Right lobe of liver (tissue), 4 donors: Measurements from ENCODE around the gene POLR1F.

Source experiments
- POLR2A ChIP-seq: fragments of 450-650 bp; IDR thresholded peaks from one replicate; pipeline ENCODE4 v1.6.1; 2017; ENCODE audit warnings: antibody characterized with exemption, mild to moderate bottlenecking
- TF ChIP-seq, protein P1 (sequence below), 4 donors: fragments of 200-600 bp in 3 of 4; fragments of 450-650 bp in 1 of 4; IDR thresholded peaks; one replicate each; pipeline versions ENCODE4 v1.5.1 to v1.8.0; 2016 to 2022; ENCODE audit warnings: antibody characterized with exemption in 4 of 4, mild to moderate bottlenecking in 2 of 4
- donor health status: DM: no; HTN: no; CAD: no.
- donor health status: DM: no; HTN: no; CAD: no.
- donor health status: DM: no; HTN: yes; CAD: no.

DNA sequence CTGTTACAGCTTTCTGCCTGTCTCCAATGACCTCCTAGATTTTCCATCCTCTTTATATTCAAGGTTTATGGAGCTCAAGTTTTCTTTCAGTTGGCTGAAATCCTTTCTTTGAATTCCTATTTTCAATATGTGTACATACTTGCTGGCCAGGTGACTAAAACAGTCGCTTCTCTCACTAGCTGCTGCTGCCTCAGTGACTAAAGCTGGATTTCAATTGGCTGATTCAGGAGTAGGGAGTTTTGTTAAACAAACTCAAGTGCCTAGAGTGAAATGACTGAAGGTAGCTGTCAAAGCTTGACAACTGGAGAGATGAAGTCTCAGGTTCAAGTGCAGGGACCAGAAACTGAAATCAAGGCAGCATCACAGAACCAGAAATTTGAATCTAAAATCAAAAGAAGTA is 6.7 kb upstream of the POLR1F start:
- TF ChIP-seq POLR2A: no peak
- TF ChIP-seq, protein P1, sequence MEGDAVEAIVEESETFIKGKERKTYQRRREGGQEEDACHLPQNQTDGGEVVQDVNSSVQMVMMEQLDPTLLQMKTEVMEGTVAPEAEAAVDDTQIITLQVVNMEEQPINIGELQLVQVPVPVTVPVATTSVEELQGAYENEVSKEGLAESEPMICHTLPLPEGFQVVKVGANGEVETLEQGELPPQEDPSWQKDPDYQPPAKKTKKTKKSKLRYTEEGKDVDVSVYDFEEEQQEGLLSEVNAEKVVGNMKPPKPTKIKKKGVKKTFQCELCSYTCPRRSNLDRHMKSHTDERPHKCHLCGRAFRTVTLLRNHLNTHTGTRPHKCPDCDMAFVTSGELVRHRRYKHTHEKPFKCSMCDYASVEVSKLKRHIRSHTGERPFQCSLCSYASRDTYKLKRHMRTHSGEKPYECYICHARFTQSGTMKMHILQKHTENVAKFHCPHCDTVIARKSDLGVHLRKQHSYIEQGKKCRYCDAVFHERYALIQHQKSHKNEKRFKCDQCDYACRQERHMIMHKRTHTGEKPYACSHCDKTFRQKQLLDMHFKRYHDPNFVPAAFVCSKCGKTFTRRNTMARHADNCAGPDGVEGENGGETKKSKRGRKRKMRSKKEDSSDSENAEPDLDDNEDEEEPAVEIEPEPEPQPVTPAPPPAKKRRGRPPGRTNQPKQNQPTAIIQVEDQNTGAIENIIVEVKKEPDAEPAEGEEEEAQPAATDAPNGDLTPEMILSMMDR (IDR thresholded peaks at IDR 0.05): no peak
